Hematopoietic multipotent progenitor cell treated with erythropoietin and hydrocortisone succinate and interleukin-3 and kit ligand, for 6 days (in vitro differentiated cells): ENCODE results near the gene MRPL28.
A peak's percentile ranks its signal among the peaks of the same experiment; 100 is the strongest.
"Not testable (repeated sequence)": the region's sequence is repeated elsewhere in the genome, so short reads cannot be mapped to it uniquely, and the experiment has no call there.

Experiments used
- DNase-seq: peaks from one replicate; pipeline ENCODE4 v3.0.0-alpha.2; 2015

The MRPL28 gene

GRCh38 chr16:370443-370842, at the start of gene MRPL28:
TSS of gene MRPL28 (minus strand) at chr16:370538. CDS start at chr16:370218, 320 bp downstream.
- DNase-seq: peak; percentile 98

DNA sequence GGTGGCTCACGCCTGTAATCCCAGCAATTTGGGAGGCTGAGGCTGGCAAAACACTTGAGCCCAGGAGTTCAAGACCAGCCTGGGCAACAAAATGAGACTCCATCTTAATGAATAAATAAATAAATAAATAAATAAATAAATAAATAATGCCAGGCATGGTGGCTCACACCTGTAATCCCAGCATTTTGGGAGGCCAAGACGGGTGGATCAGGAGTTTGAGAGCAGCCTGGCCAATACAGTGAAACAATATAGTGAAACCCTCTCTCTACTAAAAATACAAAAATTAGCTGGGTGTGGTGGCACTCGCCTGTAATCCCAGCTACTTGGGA, 44.8 kb upstream of the MRPL28 start:
- DNase-seq: not testable (repeated sequence)

GRCh38 chr16:414395-415169, 44.2 kb upstream of the MRPL28 start:
- DNase-seq: no peak

DNA sequence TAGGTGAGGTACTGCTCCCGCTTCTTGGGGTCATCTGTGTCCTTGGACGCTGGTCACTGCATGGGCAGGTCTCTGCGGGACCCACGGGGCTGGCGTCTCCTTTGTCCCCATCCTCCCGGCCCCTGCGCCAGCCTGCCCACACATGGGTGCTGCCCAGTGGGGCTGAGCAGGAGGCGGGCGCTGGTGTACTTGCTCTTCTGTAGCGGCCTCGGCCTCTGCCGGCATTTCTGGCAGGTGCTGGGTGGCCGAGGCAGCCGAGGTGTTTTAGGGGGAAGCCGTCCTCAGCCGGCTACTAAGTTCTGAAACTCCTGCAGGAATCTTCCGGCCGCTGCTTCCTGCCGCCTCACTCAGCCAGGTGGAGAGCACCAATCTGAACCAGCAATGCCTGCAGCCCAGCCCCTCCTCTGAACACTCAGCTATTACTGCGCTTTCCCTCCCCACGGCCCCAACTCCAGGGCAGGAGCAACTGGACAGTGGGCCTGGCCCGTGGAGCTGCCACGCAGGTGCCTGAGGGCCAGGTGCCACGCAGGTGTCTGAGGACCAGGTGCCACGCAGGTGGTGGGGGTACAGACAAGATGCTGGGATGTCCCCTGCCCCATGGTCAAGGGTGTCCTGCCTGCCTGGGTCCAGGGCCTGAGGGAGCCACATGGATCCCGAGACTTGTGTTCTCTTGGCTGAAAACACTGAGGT, 41.4 kb upstream of the MRPL28 start:
- no peak for DNase-seq

DNA sequence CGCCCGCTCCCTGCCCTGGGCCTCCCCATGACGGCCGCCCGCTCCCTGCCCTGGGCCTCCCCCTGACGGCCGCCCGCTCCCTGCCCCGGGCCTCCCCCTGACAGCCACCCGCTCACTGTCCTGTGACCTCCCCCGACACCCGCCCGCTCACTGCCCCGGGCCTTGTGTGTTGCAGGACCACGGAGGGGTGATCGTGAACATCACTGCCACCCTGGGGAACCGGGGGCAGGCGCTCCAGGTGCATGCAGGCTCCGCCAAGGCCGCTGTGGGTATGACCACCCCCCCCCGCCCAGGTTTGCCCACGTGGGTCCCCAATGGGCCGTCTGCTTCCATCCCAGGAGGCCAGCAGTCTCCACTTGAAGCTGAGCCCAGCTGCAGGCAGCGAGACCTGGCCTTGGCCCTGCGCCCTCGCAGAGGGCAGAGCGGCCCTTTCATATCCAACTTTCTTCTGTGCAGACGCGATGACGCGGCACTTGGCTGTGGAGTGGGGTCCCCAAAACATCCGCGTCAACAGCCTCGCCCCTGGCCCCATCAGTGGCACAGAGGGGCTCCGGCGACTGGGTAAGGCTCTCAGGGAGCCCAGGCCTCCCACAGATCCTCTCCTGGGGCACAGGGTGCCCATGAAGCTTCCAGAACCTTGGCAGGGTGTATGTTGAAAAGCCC, 40.3 kb upstream of the MRPL28 start:
- no peak for DNase-seq

DNA sequence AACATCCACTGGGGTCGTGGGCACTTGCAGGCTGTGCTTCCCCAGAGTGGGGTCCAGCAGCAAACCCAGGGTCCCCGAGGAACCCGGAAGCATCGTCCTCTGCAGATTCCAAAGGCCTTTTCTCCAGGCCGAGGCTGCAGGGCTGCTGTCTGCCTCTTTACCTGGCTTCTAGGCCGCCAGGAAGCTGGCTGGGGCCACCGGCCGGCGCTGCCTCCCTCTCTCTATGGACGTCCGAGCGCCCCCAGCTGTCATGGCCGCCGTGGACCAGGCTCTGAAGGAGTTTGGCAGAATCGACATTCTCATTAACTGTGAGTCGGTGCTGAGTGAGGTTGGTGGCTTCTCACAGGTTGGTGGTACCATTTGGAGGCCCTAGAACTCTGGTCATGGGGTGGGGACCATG, 36.9 kb upstream of the MRPL28 start:
- no peak for DNase-seq

DNA sequence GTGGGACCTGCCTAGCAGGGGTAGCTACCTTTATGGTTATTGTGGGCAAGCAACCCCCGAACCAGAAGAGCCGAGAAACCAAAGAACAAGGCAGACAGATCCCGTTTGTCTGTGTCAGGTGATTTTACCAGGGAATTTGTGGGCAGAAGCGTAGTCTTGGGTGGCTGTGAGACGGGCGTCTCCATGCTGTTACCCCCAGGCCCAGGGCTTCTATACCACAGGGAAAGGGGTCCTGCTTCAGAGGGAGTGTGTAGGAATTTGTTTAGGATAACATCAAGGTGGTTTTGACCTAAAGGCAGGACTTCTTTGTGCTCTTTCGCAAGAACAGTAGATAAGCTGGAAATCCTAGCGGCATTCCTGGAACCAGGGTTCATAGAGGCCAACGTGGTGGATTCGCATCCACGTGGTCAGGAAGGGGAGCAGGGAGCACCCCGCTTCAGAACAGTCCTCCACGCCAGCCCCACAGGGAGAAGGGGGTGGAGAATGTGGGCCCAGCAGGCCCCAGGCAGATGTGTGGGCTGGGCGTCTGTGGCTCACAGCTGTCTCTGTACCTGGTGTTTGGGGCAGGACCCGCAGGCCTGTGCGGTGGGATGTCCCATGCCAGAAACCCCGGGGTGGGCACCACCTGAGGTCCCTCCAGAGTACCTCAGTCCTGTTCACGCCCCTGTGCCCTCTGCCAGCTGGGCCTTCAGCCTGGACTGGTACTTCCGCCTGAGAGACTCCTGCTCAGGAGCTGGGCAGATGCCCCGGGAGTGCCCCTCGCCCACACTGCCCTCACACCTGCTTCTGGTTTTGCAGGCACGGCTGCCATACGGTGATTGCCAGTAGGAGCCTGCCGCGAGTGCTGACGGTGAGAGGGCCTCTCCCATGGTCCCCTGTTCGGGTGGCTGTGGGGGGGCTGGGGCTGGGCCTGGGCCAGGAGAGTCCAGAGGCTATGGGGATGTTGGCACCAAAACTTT, 35.5 kb upstream of the MRPL28 start:
- DNase-seq: peak; percentile 4

DNA sequence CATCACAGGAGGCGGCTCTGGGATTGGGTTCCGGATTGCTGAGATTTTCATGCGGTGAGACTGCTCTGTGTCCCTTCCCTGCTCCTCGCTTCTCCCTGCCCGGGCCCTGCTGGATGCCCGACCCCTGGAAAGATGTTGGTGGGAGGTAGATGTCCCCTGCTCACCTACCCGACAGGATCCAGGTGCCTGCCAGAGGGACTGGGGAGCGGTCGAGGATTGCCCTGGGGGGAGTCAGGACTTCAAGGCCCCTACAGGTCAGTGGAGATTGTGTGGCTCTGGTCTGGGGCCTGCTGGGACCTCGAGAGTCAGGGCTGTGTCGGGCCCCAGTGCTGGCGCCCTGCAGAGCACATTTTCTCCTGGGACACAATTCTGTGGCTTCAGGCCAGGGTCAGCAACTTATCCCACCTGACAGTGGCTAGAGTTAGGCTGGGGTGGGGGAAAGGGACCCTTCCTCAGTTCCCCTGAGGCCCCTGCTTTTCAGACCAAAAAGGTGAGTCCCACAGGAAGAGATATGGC, 34.7 kb upstream of the MRPL28 start:
- peak; percentile 2 for DNase-seq

GRCh38 chr16:401468-402348, 31.4 kb upstream of the MRPL28 start, which contains the start of gene DECR2:
TSS of gene DECR2 (plus strand) at chr16:401885. CDS start at chr16:401964, 79 bp downstream.
- peak; percentile 95 for DNase-seq

DNA sequence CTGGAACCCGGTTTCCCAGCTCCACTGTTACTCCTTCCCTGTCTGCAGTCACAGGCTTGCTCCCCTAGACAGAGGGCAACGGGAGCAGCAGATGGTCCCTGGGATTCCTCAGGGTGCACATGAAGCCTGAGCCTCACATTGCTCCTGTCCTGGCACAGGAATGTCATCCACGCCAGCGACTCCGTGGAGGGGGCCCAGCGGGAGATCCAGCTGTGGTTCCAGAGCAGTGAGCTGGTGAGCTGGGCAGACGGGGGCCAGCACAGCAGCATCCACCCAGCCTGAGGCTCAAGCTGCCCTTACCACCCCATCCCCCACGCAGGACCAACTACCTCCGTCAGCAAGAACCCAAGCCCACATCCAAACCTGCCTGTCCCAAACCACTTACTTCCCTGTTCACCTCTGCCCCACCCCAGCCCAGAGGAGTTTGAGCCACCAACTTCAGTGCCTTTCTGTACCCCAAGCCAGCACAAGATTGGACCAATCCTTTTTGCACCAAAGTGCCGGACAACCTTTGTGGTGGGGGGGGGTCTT, 29.8 kb upstream of the MRPL28 start:
- peak; percentile 61 for DNase-seq

DNA sequence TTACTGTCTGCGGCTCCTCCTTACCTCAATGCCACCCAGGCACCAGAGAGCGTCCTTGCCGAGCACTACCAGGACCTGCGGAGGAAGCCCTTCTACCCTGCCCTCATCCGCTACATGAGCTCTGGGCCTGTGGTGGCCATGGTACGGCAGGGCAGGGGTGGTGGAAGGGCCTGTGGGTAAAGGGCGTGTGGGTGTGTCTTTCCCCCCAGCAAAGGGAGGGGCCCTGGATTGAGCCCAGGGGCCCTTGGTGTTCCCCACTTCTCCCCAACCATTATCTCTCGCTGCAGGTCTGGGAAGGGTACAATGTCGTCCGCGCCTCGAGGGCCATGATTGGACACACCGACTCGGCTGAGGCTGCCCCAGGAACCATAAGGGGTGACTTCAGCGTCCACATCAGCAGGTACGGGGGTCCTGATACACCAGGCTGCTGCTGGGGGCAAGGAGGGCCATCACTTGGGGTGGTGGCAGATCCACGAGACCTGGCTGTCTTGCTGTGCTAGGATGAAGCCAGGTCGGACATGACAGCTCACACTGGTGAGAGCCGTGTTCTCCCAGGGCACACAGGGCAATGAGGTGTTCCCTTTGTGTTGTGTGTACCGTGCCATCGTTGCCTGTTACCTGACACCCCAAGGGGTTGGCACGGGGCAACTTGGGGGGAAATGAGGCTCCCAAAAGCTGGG, 29.1 kb upstream of the MRPL28 start:
- peak; percentile 93 for DNase-seq

- DNase-seq: peak; percentile 89
Measured at GRCh38 chr16:398561-399339, 28.4 kb upstream of the MRPL28 start.

DNA sequence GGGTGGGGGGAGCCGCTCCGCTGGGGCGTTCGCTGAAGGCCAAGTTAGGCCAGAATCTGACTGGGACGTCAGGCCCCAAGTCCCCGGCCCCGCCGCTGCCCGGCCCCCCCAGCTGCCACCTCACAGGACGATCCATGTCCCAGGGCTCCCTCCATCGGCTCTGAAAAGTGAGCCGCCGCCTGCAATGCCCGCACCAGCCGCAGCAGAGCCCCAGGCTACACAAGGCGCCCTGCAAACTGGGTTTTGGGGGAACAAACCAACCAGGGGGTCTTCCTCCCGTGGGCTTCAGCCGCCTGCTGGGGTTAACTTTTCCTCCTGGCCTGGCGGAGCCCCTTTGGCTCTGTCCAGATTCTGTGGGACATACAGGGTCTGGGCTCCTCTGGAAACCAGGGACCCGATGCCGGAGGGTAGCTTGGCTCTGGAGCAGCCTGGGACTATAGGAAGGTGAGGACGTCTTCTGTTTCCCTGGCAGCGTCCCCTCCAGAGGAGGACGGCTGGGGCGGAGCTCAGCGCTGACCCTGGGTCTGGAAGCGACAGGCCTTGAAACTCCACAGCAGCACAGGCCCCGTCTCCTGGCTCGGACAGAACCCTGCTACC, 27.5 kb upstream of the MRPL28 start:
- peak; percentile 86 for DNase-seq

- peak; percentile 59 for DNase-seq
Measured at GRCh38 chr16:397135-397661, 26.9 kb upstream of the MRPL28 start, which contains the start of gene NME4. TSS of gene NME4 (plus strand) at chr16:397199. CDS start at chr16:397223, 24 bp downstream.

DNA sequence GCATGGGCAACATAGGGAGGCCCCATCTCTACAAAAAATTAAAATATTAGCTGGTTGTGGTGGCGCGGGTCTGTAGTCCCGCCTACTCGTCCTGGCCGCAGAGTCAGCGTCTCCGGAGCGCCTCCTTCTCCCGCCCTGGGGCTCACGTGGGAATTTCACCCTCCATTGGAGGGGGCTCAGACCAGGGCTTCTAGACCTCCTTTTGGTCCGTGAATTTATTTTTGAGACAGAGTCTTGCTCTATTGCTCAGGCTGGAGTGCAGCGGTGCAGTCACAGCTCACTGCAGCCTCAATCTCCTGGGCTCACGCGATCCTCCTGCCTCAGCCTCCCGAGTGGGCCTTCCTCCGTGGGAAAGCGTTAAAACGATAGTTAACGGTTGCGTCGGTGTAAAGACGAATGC, 26.3 kb upstream of the MRPL28 start:
- DNase-seq: peak; percentile 93

GRCh38 chr16:396199-396598, 25.9 kb upstream of the MRPL28 start:
- peak; percentile 39 for DNase-seq

DNA sequence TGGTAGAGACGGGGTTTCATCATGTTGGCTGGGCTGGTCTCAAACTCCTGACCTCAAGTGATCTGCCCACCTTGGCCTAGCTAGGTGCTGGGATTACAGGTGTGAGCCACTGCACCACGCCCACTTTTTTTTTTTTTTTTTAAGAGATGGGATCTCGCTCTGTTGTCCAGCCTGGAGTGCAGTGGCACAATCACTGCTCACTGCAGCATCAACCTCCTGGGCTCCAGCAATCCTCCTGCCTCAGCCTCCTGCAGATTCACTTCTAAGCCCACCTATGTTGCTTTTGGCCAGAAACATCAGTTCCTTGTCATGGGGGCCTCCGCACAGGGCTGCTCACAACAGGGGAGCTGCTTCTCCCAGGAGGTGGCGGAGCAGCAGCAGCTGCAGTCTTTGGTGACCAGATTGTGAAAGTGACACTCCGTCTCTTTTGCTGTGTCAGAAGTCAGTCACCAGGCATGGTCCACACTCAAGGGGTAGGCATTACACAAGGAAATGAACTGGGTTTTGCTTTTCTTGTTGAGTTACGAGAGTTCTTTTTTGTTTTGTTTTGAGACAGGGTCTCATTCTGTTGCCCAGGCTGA, 22.2 kb upstream of the MRPL28 start:
- DNase-seq: peak; percentile 70

- DNase-seq: peak; percentile 88
Measured at GRCh38 chr16:391885-392335, 21.6 kb upstream of the MRPL28 start.
